GM12878 (cell line): ENCODE results near the gene SMG6. TPM values are rescaled to one million over a fixed set of nuclear protein-coding genes. Genes with fewer than 3 reads are reported as not detected.

Experiments
- ATAC-seq: fragments of 200-7000 bp; cut with Tn5 transposase; 3 replicates; pipeline ENCODE4 v1.9.1; 2020; ENCODE audit warnings: mild to moderate bottlenecking, moderate library complexity
- BruUV-seq: library from RNA; stranded (reverse); fragments of 400-500 nt; replicated peaks from 2 replicates; lab custom pipeline; 2021; lab: Mats Ljungman, UMichigan
- CTCF ChIA-PET: fragments of 300-600 bp; sonication (Branson Sonifier 250); formaldehyde crosslinking; extraction: SDS; loops from one replicate; lab custom pipeline; 2021; ENCODE audit warnings: inconsistent platforms; lab: Yijun Ruan, JAX
- POLR2A ChIA-PET: fragments of 350-600 bp; formaldehyde crosslinking; extraction: SDS; loops from one replicate; lab custom pipeline; 2021; ENCODE audit warnings: inconsistent platforms; lab: Charles Lee
- RAD21 ChIA-PET: fragments of 300-600 bp; sonication (Branson Sonifier 250); formaldehyde crosslinking; loops from one replicate; lab custom pipeline; 2023; ENCODE audit warnings: antibody characterized with exemption; ENCODE audit not compliant: unreplicated experiment; lab: Charles Lee
- SMC1A ChIA-PET: fragments of 300-600 bp; sonication (Branson Sonifier 250); formaldehyde crosslinking; loops from one replicate; lab custom pipeline; 2023; ENCODE audit not compliant: unreplicated experiment, uncharacterized antibody; lab: Charles Lee
- DNase-seq: peaks from one replicate; pipeline ENCODE4 v3.0.0-alpha.2; 2011; ENCODE audit warnings: low read depth, low spot score
- FAIRE-seq: peaks from 3 replicates; lab custom pipeline; 2011; peaks lifted over from hg19 to GRCh38; lab: Jason Lieb, UNC
- H2AFZ ChIP-seq: 2 replicates; pipeline ENCODE4 v1.6.0; 2011; ENCODE audit warnings: low read depth, low read length, control low read depth; ENCODE audit not compliant: control insufficient read depth
- H3K27ac ChIP-seq: 2 replicates; pipeline ENCODE4 v1.5.1; 2011; ENCODE audit warnings: control low read depth; ENCODE audit not compliant: control insufficient read depth, insufficient read depth
- H3K27me3 ChIP-seq, 2 experiments: replicated peaks in 1 of 2; 2 replicates each; pipeline versions ENCODE4 v1.6.0 to v1.6.1; 2011; ENCODE audit warnings: low read length in 1 of 2; ENCODE audit not compliant: control insufficient read depth in 2 of 2, insufficient read depth in 2 of 2
- H3K36me3 ChIP-seq, 2 experiments: 2 replicates each; pipeline ENCODE4 v1.5.1; 2011; ENCODE audit warnings: low read length in 1 of 2; ENCODE audit not compliant: control insufficient read depth in 2 of 2, insufficient read depth in 2 of 2
- H3K4me1 ChIP-seq: 2 replicates; pipeline ENCODE4 v1.6.1; 2011; ENCODE audit warnings: mild to moderate bottlenecking, low read length, moderate library complexity, mixed read lengths; ENCODE audit not compliant: control insufficient read depth, insufficient read depth
- H3K4me2 ChIP-seq: 2 replicates; pipeline ENCODE4 v1.6.0; 2011; ENCODE audit warnings: control low read depth; ENCODE audit not compliant: control insufficient read depth, insufficient read depth
- H3K4me3 ChIP-seq: fragments of 200-600 bp; sonication (generic); 2 replicates; pipeline ENCODE4 v1.5.1; 2016
- H3K79me2 ChIP-seq: 2 replicates; pipeline ENCODE4 v1.6.0; 2011; ENCODE audit warnings: low read length; ENCODE audit not compliant: control insufficient read depth, insufficient read depth
- H3K9ac ChIP-seq: 2 replicates; pipeline ENCODE4 v1.8.0; 2011; ENCODE audit warnings: low read length, control low read depth, mixed read lengths; ENCODE audit not compliant: control insufficient read depth, insufficient read depth
- H3K9me3 ChIP-seq: replicated peaks from 3 replicates; pipeline ENCODE4 v1.5.1; 2011; ENCODE audit warnings: mild to moderate bottlenecking, low read length; ENCODE audit not compliant: control insufficient read depth, insufficient read depth
- H4K20me1 ChIP-seq: 2 replicates; pipeline ENCODE4 v1.6.0; 2011; ENCODE audit not compliant: control insufficient read depth, insufficient read depth
- CHD2 ChIP-seq: IDR thresholded peaks from 2 replicates; pipeline ENCODE4 v1.6.1; 2011; ENCODE audit warnings: low read depth, low read length, improper control_type of control experiment, borderline replicate concordance
- FOXK2 ChIP-seq: fragments of 450-650 bp; IDR thresholded peaks from 2 replicates; pipeline ENCODE4 v1.6.1; 2017; ENCODE audit warnings: mild to moderate bottlenecking, moderate library complexity
- MEF2B ChIP-seq: fragments of 450-650 bp; IDR thresholded peaks from 2 replicates; pipeline ENCODE4 v1.6.1; 2018; ENCODE audit warnings: mild to moderate bottlenecking, moderate library complexity; ENCODE audit not compliant: partially characterized antibody, poor library complexity, severe bottlenecking
- MYC ChIP-seq: IDR thresholded peaks from 2 replicates; pipeline ENCODE4 v1.6.1; 2011; ENCODE audit warnings: mild to moderate bottlenecking, low read length, moderate library complexity, inconsistent platforms; ENCODE audit not compliant: insufficient read depth, insufficient replicate concordance, insufficient read length, severe bottlenecking
- NFIC ChIP-seq: IDR thresholded peaks from 2 replicates; pipeline ENCODE4 v1.6.1; 2012; ENCODE audit warnings: low read depth, mild to moderate bottlenecking, inconsistent platforms, low read length, moderate library complexity
- PAX5 ChIP-seq: IDR thresholded peaks from 2 replicates; pipeline ENCODE4 v1.6.1; 2011; ENCODE audit warnings: low read depth, low read length, borderline replicate concordance
- RBBP5 ChIP-seq: fragments of 200-600 bp; sonication (generic); conservative IDR thresholded peaks from 2 replicates; pipeline ENCODE4 v1.6.1; 2016
- SIN3A ChIP-seq: IDR thresholded peaks from 2 replicates; pipeline ENCODE4 v1.6.1; 2012; ENCODE audit warnings: low read depth, low read length, improper control_type of control experiment
- YY1 ChIP-seq: IDR thresholded peaks from 2 replicates; pipeline ENCODE4 v1.6.1; 2011; ENCODE audit warnings: low read depth, mild to moderate bottlenecking, low read length
- ZNF207 ChIP-seq: fragments of 450-650 bp; IDR thresholded peaks from 2 replicates; pipeline ENCODE4 v1.6.1; 2014; ENCODE audit warnings: antibody characterized with exemption, mild to moderate bottlenecking, borderline replicate concordance
- WGBS: methylation state at CpG from one replicate; pipeline ENCODE4 v1.1.6; 2016; ENCODE audit warnings: low lambda C conversion rate; ENCODE audit not compliant: insufficient replicate concordance, insufficient coverage; ENCODE audit errors: missing lambda C conversion rate; 5-methylcytosine and 5-hydroxymethylcytosine counted together
- in situ Hi-C: fragments of 300-500 bp; cut with MboI; formaldehyde crosslinking; loops from 9 replicates; pipeline ENCODE4 v1.14.3; 2018; ENCODE audit warnings: mixed read lengths
- intact Hi-C: fragments of 100-400 bp; cut with micrococcal nuclease; formaldehyde crosslinking; loops from one replicate; pipeline ENCODE4 v1.14.2; 2022; ENCODE audit not compliant: unreplicated experiment
- polyA plus RNA-seq, 11 experiments: library from polyadenylated mRNA; depleted of rRNA in 4 of 11; unstranded in 6 of 11; stranded (reverse) in 5 of 11; fragments of >200 nt; fragmentation: Nextera tagmentation in 4 of 11; fragmentation: Illumina TruSeq in 1 of 11; extraction: Ambion mirVana in 4 of 11; extraction: Trizol in 1 of 11; gene quantifications; 1 replicate in 1 of 11; 2 replicates in 10 of 11; pipeline versions ENCODE4 v1.2.1 to v1.2.3, GENCODE V29; 2011 to 2016; ENCODE audit warnings: inconsistent platforms in 2 of 11, missing spikeins in 2 of 11, low read depth in 1 of 11
- total RNA-seq, 4 experiments: library from RNA; depleted of rRNA in 3 of 4; stranded (reverse); fragments of >200 nt in 3 of 4; fragmentation: Illumina TruSeq in 1 of 4; extraction: Trizol in 1 of 4; gene quantifications; 2 replicates each; pipeline versions ENCODE4 v1.2.1 to v1.2.3, GENCODE V29; 2013 to 2021
- TF ChIP-seq, protein P1 (sequence below): fragments of 450-650 bp; IDR thresholded peaks from 2 replicates; pipeline ENCODE4 v1.6.1; 2017; ENCODE audit warnings: borderline replicate concordance
- TF ChIP-seq, protein P2 (sequence below): IDR thresholded peaks from 2 replicates; pipeline ENCODE4 v1.6.1; 2011; ENCODE audit warnings: low read depth, mild to moderate bottlenecking, low read length, moderate library complexity, borderline replicate concordance; ENCODE audit errors: extremely low read depth
- TF ChIP-seq, protein P3 (sequence below): fragments of 450-650 bp; IDR thresholded peaks from 2 replicates; pipeline ENCODE4 v1.6.1; 2016; ENCODE audit warnings: mild to moderate bottlenecking, moderate library complexity, borderline replicate concordance
- TF ChIP-seq, protein P4 (sequence below): IDR thresholded peaks from 2 replicates; pipeline ENCODE4 v1.6.1; 2011; ENCODE audit warnings: borderline replicate concordance, low read depth, mild to moderate bottlenecking, moderate library complexity, mixed read lengths, low read length; ENCODE audit not compliant: insufficient read depth; ENCODE audit errors: extremely low read length

SMG6 gene
- total and polyA plus RNA-seq, 10 of the 15 experiments (the other 5 are each of a cell fraction or from before 2014, with no cell fraction given), result 0.58 to 28.7 (median 15.7) TPM

DNA sequence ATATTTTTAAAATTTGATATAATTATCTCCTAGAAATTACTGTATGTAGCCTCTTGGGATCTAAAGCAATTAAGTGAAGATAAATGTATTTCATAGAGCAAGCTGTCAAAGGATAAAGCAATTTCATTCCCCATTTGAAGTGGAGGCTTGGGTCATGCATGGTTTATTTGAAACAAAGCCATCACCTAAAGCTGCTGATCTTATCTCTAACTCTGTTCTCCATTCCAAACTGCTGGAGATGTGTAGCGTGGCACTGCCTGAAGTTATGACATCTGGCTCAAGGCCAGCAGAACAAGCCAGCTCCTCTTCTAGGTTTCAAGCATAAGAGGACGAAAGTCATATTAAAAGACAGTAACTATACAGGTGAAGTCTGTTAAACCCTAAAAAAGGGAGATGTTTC, 164.8 kb downstream of the SMG6 start (continued):
- TF ChIP-seq, protein P1, sequence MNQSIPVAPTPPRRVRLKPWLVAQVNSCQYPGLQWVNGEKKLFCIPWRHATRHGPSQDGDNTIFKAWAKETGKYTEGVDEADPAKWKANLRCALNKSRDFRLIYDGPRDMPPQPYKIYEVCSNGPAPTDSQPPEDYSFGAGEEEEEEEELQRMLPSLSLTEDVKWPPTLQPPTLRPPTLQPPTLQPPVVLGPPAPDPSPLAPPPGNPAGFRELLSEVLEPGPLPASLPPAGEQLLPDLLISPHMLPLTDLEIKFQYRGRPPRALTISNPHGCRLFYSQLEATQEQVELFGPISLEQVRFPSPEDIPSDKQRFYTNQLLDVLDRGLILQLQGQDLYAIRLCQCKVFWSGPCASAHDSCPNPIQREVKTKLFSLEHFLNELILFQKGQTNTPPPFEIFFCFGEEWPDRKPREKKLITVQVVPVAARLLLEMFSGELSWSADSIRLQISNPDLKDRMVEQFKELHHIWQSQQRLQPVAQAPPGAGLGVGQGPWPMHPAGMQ, result no peak
- 0 out of 2 replicates have a peak, but pooled peaks have one; percentile 4 for TF ChIP-seq CHD2
- TF ChIP-seq YY1, result 0 out of 2 replicates have a peak, but pooled peaks have one; percentile 14
- TF ChIP-seq PAX5, result peak; percentile 61; the same call in 1 of the 2 replicates
- TF ChIP-seq MEF2B, result peak; percentile 44
- peak; percentile 2; the same call in 1 of the 2 replicates for TF ChIP-seq NFIC

DNA sequence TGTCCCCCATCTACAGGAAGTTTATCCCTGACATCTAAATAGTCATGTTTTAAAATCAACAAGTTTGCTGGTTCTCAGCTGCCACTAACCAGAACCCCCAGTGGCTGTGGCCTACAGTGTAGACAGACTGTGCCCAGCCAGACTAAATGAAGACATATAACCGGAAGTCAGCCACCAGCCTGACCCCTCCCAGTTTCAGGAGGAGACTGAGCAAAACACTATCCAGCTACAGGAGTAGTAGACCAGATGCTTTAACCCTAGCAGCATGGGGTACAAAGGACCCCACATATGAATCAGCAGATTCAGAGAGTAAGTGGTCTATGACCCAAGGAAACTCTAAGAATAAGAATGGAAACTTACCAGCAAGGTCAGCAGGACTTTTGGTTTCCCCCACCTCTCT, 165.3 kb downstream of the SMG6 start:
- peak; percentile 94 for ATAC-seq
- peak; percentile 27 for FAIRE-seq
- ChIA-PET SMC1A (interaction anchor here (0.9 to 8.3 kb wide), 23 partner anchors 14 to 422 kb away, joined by 3 to 78 read pairs (median 6); partner anchors contain the start of gene HIC1), CTCF (interaction anchor here (0.7 to 7.4 kb wide), 16 partner anchors 9 to 229 kb away, joined by 3 to 65 read pairs (median 4); partner anchors contain the start of gene HIC1), POLR2A (interaction anchor here (0.6 to 5.6 kb wide), 8 partner anchors 15 to 92 kb away, joined by 3 to 67 read pairs (median 5); no protein-coding TSS in a partner anchor), RAD21 (interaction anchor here (1.0 to 5.9 kb wide), 17 partner anchors 15 to 196 kb away, joined by 3 to 71 read pairs (median 7); partner anchors contain the start of gene HIC1)
- H3K9me3 ChIP-seq, result no peaks in the 10 kb centered on the region
- whole genome bisulfite sequencing, result 0% methylated on average over 1 of the region's 1 CpG
- in situ Hi-C loops (no loop called here), intact Hi-C loops (loop anchor here (1.0 kb wide), 1 partner anchor 49 kb away; no protein-coding TSS in a partner anchor)
- peak overlapping the region; percentile 37; the same call in 1 of the 2 replicates for H2AFZ ChIP-seq
- peak overlapping the region; percentile 75 for H3K4me2 ChIP-seq
- H3K9ac ChIP-seq, result peak overlapping the region; percentile 47
- peak; percentile 60 for DNase-seq
- peaks cover 0 to 2% of the 10 kb centered on the region in 2 experiments; a peak in 2 of 4 replicates for H3K36me3 ChIP-seq
- H3K27ac ChIP-seq, result peak overlapping the region; percentile 87
- no peaks in the 10 kb centered on the region for H3K27me3 ChIP-seq
- peaks cover 41% of the 10 kb centered on the region for H3K4me1 ChIP-seq
- peaks cover 2% of the 10 kb centered on the region for H3K79me2 ChIP-seq
- BruUV-seq, result no TSS peak
- no peak overlapping the region for H3K4me3 ChIP-seq
- H4K20me1 ChIP-seq, result no peaks in the 10 kb centered on the region
- TF ChIP-seq MEF2B (no peak), FOXK2 (no peak), ZNF207 (no peak), RBBP5 (no peak), SIN3A (no peak), MYC (no peak)
- TF ChIP-seq, protein P2, sequence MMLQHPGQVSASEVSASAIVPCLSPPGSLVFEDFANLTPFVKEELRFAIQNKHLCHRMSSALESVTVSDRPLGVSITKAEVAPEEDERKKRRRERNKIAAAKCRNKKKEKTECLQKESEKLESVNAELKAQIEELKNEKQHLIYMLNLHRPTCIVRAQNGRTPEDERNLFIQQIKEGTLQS, result no peak
- TF ChIP-seq, protein P3, sequence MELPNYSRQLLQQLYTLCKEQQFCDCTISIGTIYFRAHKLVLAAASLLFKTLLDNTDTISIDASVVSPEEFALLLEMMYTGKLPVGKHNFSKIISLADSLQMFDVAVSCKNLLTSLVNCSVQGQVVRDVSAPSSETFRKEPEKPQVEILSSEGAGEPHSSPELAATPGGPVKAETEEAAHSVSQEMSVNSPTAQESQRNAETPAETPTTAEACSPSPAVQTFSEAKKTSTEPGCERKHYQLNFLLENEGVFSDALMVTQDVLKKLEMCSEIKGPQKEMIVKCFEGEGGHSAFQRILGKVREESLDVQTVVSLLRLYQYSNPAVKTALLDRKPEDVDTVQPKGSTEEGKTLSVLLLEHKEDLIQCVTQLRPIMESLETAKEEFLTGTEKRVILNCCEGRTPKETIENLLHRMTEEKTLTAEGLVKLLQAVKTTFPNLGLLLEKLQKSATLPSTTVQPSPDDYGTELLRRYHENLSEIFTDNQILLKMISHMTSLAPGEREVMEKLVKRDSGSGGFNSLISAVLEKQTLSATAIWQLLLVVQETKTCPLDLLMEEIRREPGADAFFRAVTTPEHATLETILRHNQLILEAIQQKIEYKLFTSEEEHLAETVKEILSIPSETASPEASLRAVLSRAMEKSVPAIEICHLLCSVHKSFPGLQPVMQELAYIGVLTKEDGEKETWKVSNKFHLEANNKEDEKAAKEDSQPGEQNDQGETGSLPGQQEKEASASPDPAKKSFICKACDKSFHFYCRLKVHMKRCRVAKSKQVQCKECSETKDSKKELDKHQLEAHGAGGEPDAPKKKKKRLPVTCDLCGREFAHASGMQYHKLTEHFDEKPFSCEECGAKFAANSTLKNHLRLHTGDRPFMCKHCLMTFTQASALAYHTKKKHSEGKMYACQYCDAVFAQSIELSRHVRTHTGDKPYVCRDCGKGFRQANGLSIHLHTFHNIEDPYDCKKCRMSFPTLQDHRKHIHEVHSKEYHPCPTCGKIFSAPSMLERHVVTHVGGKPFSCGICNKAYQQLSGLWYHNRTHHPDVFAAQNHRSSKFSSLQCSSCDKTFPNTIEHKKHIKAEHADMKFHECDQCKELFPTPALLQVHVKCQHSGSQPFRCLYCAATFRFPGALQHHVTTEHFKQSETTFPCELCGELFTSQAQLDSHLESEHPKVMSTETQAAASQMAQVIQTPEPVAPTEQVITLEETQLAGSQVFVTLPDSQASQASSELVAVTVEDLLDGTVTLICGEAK, result 0 out of 2 replicates have a peak, but pooled peaks have one; percentile 5
- TF ChIP-seq, protein P4, sequence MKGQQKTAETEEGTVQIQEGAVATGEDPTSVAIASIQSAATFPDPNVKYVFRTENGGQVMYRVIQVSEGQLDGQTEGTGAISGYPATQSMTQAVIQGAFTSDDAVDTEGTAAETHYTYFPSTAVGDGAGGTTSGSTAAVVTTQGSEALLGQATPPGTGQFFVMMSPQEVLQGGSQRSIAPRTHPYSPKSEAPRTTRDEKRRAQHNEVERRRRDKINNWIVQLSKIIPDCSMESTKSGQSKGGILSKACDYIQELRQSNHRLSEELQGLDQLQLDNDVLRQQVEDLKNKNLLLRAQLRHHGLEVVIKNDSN, result no peak
